Measurements from ENCODE around the gene KPNA6. TPM values are rescaled to one million over a fixed set of nuclear protein-coding genes. Genes with fewer than 3 reads are reported as not detected.

Gene KPNA6

GRCh38 chr1:32221980-32222755, 114.3 kb downstream of the KPNA6 start, which contains the start of the genes EIF3I and TMEM234:
Gene EIF3I, plus strand, starts transcription at chr1:32222407. Its CDS starts 35 bp downstream, at chr1:32222442.
Gene TMEM234, minus strand, starts transcription at chr1:32222353. Its CDS starts 31 bp downstream, at chr1:32222322.
- Histone ChIP-seq H3K56ac (ENCODE audit: low read length) (peak within 1 kb of the TSS; percentile 94), H3K23ac (ENCODE audit: low read length) (peak within 1 kb of the TSS; percentile 17), H2BK120ac (ENCODE audit: low read depth, low read length) (no peak within 1 kb of the TSS), H3K79me1 (ENCODE audit: low read length) (peaks cover 17% of the 10 kb centered on the region), H4K5ac (ENCODE audit: low read length) (no peak within 1 kb of the TSS), H3K18ac (ENCODE audit: low read length) (peak within 1 kb of the TSS; percentile 33), H3K27me3 (ENCODE audit: insufficient read depth, low read length, poor library complexity) (no peaks in the 10 kb centered on the region), H2BK15ac (replicated peaks; ENCODE audit: low read depth) (no peak within 1 kb of the TSS), H3K36me3 (ENCODE audit: control insufficient read depth, insufficient read depth, low read length) (peaks cover 7% of the 10 kb centered on the region), H2BK5ac (ENCODE audit: low read length) (peak within 1 kb of the TSS; percentile 64), H4K8ac (ENCODE audit: low read depth, low read length) (no peak within 1 kb of the TSS), H3K27ac (ENCODE audit: low read depth, low read length) (peak within 1 kb of the TSS; percentile 64), H3K4me2 (ENCODE audit: low read length) (peak within 1 kb of the TSS; percentile 77), H3K9ac (ENCODE audit: low read length) (peak within 1 kb of the TSS; percentile 95), H2AK5ac (ENCODE audit: low read length) (peak within 1 kb of the TSS; percentile 25), H3K4me1 (ENCODE audit: control insufficient read depth, low read depth, low read length) (peaks cover 5% of the 10 kb centered on the region), H3K4me3 (ENCODE audit: low read length) (peak within 1 kb of the TSS; percentile 93), H3K4ac (ENCODE audit: low read depth, low read length) (peak within 1 kb of the TSS; percentile 49), H3K79me2 (ENCODE audit: control insufficient read depth, insufficient read depth, low read length) (peaks cover 16% of the 10 kb centered on the region)
- WGBS (ENCODE audit: extremely low coverage, insufficient coverage, low lambda C conversion rate): no CpG with 5 or more reads among the region's 46 CpGs
- peak; percentile 98 for DNase-seq

GRCh38 chr1:32223683-32224082, 115.8 kb downstream of the KPNA6 start:
- Histone ChIP-seq H3K4me2 (ENCODE audit: low read length) (no peak overlapping the region), H3K36me3 (ENCODE audit: control insufficient read depth, insufficient read depth, low read length) (peaks cover 13% of the 10 kb centered on the region), H2BK5ac (ENCODE audit: low read length) (no peak overlapping the region), H3K18ac (ENCODE audit: low read length) (no peak overlapping the region), H3K79me2 (ENCODE audit: control insufficient read depth, insufficient read depth, low read length) (peaks cover 16% of the 10 kb centered on the region), H3K4me1 (ENCODE audit: control insufficient read depth, low read depth, low read length) (peaks cover 5% of the 10 kb centered on the region), H2BK120ac (ENCODE audit: low read depth, low read length) (no peak overlapping the region), H3K9ac (ENCODE audit: low read length) (no peak overlapping the region), H3K79me1 (ENCODE audit: low read length) (peaks cover 17% of the 10 kb centered on the region), H4K8ac (ENCODE audit: low read depth, low read length) (no peak overlapping the region), H3K27me3 (ENCODE audit: insufficient read depth, low read length, poor library complexity) (no peaks in the 10 kb centered on the region), H3K4me3 (ENCODE audit: low read length) (no peak overlapping the region), H3K27ac (ENCODE audit: low read depth, low read length) (no peak overlapping the region), H3K56ac (ENCODE audit: low read length) (no peak overlapping the region), H3K23ac (ENCODE audit: low read length) (no peak overlapping the region), H3K4ac (ENCODE audit: low read depth, low read length) (no peak overlapping the region), H2AK5ac (ENCODE audit: low read length) (no peak overlapping the region), H2BK15ac (replicated peaks; ENCODE audit: low read depth) (no peak overlapping the region), H4K5ac (ENCODE audit: low read length) (no peak overlapping the region)
- peak; percentile 27 for DNase-seq
- WGBS (ENCODE audit: extremely low coverage, insufficient coverage, low lambda C conversion rate): no CpG with 5 or more reads among the region's 3 CpGs

- H3K36me3 ChIP-seq (ENCODE audit: control insufficient read depth, insufficient read depth, low read length): peaks cover 15% of the 10 kb centered on the region
- peaks cover 17% of the 10 kb centered on the region for H3K79me1 ChIP-seq (ENCODE audit: low read length)
- no peak overlapping the region for H4K8ac ChIP-seq (ENCODE audit: low read depth, low read length)
- no peak overlapping the region for H2BK120ac ChIP-seq (ENCODE audit: low read depth, low read length)
- H3K18ac ChIP-seq (ENCODE audit: low read length): no peak overlapping the region
- peaks cover 16% of the 10 kb centered on the region for H3K79me2 ChIP-seq (ENCODE audit: control insufficient read depth, insufficient read depth, low read length)
- no peak overlapping the region for H2AK5ac ChIP-seq (ENCODE audit: low read length)
- WGBS (ENCODE audit: extremely low coverage, insufficient coverage, low lambda C conversion rate): no CpG with 5 or more reads among the region's 4 CpGs
- no peak overlapping the region for H3K9ac ChIP-seq (ENCODE audit: low read length)
- no peak overlapping the region for H3K4ac ChIP-seq (ENCODE audit: low read depth, low read length)
- H2BK15ac ChIP-seq (replicated peaks; ENCODE audit: low read depth): no peak overlapping the region
- H3K4me1 ChIP-seq (ENCODE audit: control insufficient read depth, low read depth, low read length): peaks cover 5% of the 10 kb centered on the region
- no peak for DNase-seq
- no peak overlapping the region for H3K27ac ChIP-seq (ENCODE audit: low read depth, low read length)
- no peak overlapping the region for H3K56ac ChIP-seq (ENCODE audit: low read length)
- H3K23ac ChIP-seq (ENCODE audit: low read length): no peak overlapping the region
- H2BK5ac ChIP-seq (ENCODE audit: low read length): no peak overlapping the region
- no peaks in the 10 kb centered on the region for H3K27me3 ChIP-seq (ENCODE audit: insufficient read depth, low read length, poor library complexity)
- no peak overlapping the region for H3K4me2 ChIP-seq (ENCODE audit: low read length)
- no peak overlapping the region for H3K4me3 ChIP-seq (ENCODE audit: low read length)
- no peak overlapping the region for H4K5ac ChIP-seq (ENCODE audit: low read length)
Observed at GRCh38 chr1:32224285-32224684, 116.4 kb downstream of the KPNA6 start.

Small RNA genes within 50 kb of the gene (small RNA-seq; reads per million reads assigned to genes)
- gene MIR5585 (ENCODE audit: insufficient read depth) (not detected), gene RF00017 (ENCODE audit: insufficient read depth) (not detected)
